SU-DHL-6 (cell line): Measurements from ENCODE around the gene TWIST2.

ENCODE experiments used
- EZH2phosphoT487 ChIP-seq: fragments of 200-600 bp; sonication (generic), shearing (Covaris generic); conservative IDR thresholded peaks from 2 replicates; pipeline ENCODE4 v1.6.1; 2018; ENCODE audit warnings: mild to moderate bottlenecking, antibody characterized with exemption, low read length, moderate library complexity, mixed read lengths
- TF ChIP-seq, protein P1 (sequence below): fragments of 200-600 bp; sonication (generic); IDR thresholded peaks from one replicate; pipeline ENCODE4 v1.5.1; 2017; ENCODE audit warnings: antibody characterized with exemption, mild to moderate bottlenecking, low read length, moderate library complexity; ENCODE audit not compliant: insufficient read depth, poor library complexity, severe bottlenecking

DNA sequence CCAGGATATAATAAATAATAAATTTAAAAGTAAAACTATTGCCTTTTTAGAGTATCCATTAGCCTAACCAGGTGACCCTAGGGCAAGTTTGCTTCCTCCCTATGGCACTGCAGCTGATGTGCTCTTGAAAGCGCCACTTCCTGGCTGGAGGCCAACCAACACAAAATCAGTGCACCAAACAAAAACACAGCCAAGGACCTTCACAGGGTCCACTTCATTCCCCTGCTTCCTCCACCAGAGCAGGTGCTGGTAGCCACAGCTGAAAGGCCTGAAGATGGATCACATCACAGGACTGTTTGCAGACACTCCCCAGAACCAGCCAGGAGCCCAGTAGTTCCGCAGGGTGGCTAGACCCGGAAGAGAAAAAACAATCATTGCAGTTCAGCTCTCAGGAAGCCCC lies 108.8 kb downstream of the TWIST2 start:
- TF ChIP-seq, protein P1, sequence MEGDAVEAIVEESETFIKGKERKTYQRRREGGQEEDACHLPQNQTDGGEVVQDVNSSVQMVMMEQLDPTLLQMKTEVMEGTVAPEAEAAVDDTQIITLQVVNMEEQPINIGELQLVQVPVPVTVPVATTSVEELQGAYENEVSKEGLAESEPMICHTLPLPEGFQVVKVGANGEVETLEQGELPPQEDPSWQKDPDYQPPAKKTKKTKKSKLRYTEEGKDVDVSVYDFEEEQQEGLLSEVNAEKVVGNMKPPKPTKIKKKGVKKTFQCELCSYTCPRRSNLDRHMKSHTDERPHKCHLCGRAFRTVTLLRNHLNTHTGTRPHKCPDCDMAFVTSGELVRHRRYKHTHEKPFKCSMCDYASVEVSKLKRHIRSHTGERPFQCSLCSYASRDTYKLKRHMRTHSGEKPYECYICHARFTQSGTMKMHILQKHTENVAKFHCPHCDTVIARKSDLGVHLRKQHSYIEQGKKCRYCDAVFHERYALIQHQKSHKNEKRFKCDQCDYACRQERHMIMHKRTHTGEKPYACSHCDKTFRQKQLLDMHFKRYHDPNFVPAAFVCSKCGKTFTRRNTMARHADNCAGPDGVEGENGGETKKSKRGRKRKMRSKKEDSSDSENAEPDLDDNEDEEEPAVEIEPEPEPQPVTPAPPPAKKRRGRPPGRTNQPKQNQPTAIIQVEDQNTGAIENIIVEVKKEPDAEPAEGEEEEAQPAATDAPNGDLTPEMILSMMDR: no peak
- TF ChIP-seq EZH2phosphoT487: no peak
